DLD1 (cell line): ENCODE results near the gene ROM1.
"Not testable (repeated sequence)": the region's sequence is repeated elsewhere in the genome, so short reads cannot be mapped to it uniquely, and the experiment has no call there.

Experiments used
- in situ Hi-C: cut with HindIII; loops from 2 replicates; pipeline ENCODE4 v1.10.0; 2017; ENCODE audit warnings: low sequenced_read_pairs

The ROM1 gene

GRCh38 chr11:62647609-62648005 is 34.5 kb downstream of the ROM1 start:
- in situ Hi-C loops: no loop called here

- in situ Hi-C loops: no loop called here
These were observed 35.3 kb downstream of the ROM1 start for GRCh38 chr11:62648185-62648966.

GRCh38 chr11:62648967-62649364 is 35.9 kb downstream of the ROM1 start:
- in situ Hi-C loops: no loop called here

- in situ Hi-C loops: no loop called here
These were observed 36.4 kb downstream of the ROM1 start for GRCh38 chr11:62649486-62649885.

GRCh38 chr11:62650283-62650682 is 37.2 kb downstream of the ROM1 start:
- in situ Hi-C loops: not testable (repeated sequence)

GRCh38 chr11:62652161-62653006 is 39.3 kb downstream of the ROM1 start:
- in situ Hi-C loops: no loop called here

GRCh38 chr11:62654297-62654696 is 41.2 kb downstream of the ROM1 start:
- in situ Hi-C loops: no loop called here

- in situ Hi-C loops: no loop called here
These were observed 43.9 kb downstream of the ROM1 start for GRCh38 chr11:62656796-62657429.

- in situ Hi-C loops: no loop called here
These were observed 51.5 kb downstream of the ROM1 start for GRCh38 chr11:62664405-62665074.
